DOHH2 (cell line): ENCODE measurements around the gene PIP5K1A.

Experiments
- H3F3A ChIP-seq: fragments of 200-600 bp; sonication (generic), shearing (Covaris generic); 2 replicates; pipeline ENCODE4 v1.6.0; 2016; ENCODE audit warnings: antibody characterized with exemption, mild to moderate bottlenecking; ENCODE audit not compliant: control insufficient read depth, insufficient read depth
- H3K27ac ChIP-seq: fragments of 200-600 bp; sonication (generic); 2 replicates; pipeline ENCODE4 v1.5.1; 2014; ENCODE audit warnings: low read depth, mild to moderate bottlenecking, low read length, moderate library complexity
- H3K27me3 ChIP-seq: fragments of 200-600 bp; sonication (generic); 2 replicates; pipeline ENCODE4 v1.6.1; 2014; ENCODE audit warnings: mild to moderate bottlenecking, low read length, mixed read lengths; ENCODE audit not compliant: control insufficient read depth
- H3K36me3 ChIP-seq: fragments of 200-600 bp; sonication (generic); 2 replicates; pipeline ENCODE4 v1.6.1; 2014; ENCODE audit warnings: mild to moderate bottlenecking, low read length, moderate library complexity, mixed read lengths; ENCODE audit not compliant: control insufficient read depth
- H3K4me1 ChIP-seq: fragments of 200-600 bp; sonication (generic); 2 replicates; pipeline ENCODE4 v1.6.1; 2014; ENCODE audit warnings: mild to moderate bottlenecking, low read length, mixed read lengths; ENCODE audit not compliant: control insufficient read depth
- H3K4me2 ChIP-seq: fragments of 200-600 bp; sonication (generic); 2 replicates; pipeline ENCODE4 v1.6.0; 2014; ENCODE audit warnings: mild to moderate bottlenecking, low read length, moderate library complexity
- H3K4me3 ChIP-seq: fragments of 200-600 bp; sonication (generic); 2 replicates; pipeline ENCODE4 v1.5.1; 2014; ENCODE audit warnings: mild to moderate bottlenecking, low read length, mixed read lengths
- H3K79me2 ChIP-seq: fragments of 200-600 bp; sonication (generic); 2 replicates; pipeline ENCODE4 v1.6.1; 2014; ENCODE audit warnings: mild to moderate bottlenecking, low read length, mixed read lengths; ENCODE audit not compliant: control insufficient read depth
- H3K9me2 ChIP-seq: fragments of 200-600 bp; sonication (generic); replicated peaks from 2 replicates; pipeline ENCODE4 v1.6.1; 2014; ENCODE audit warnings: mild to moderate bottlenecking, low read length, mixed read lengths; ENCODE audit not compliant: control insufficient read depth
- H3K9me3 ChIP-seq: fragments of 200-600 bp; sonication (generic); 2 replicates; pipeline ENCODE4 v1.6.1; 2014; ENCODE audit warnings: antibody characterized with exemption, low read length, mixed read lengths; ENCODE audit not compliant: control insufficient read depth, insufficient read depth
- H4K20me1 ChIP-seq: fragments of 200-600 bp; sonication (generic); 2 replicates; pipeline ENCODE4 v1.6.0; 2014; ENCODE audit warnings: low read depth, mild to moderate bottlenecking, antibody characterized with exemption, low read length, moderate library complexity; ENCODE audit not compliant: control insufficient read depth, insufficient read depth
- CTCF ChIP-seq: fragments of 200-600 bp; sonication (generic); IDR thresholded peaks from one replicate; pipeline ENCODE4 v1.5.1; 2014; ENCODE audit warnings: antibody characterized with exemption, mild to moderate bottlenecking, low read depth, low read length; ENCODE audit not compliant: poor library complexity, severe bottlenecking
- EZH2phosphoT487 ChIP-seq: fragments of 200-600 bp; sonication (generic); IDR thresholded peaks from 2 replicates; pipeline ENCODE4 v1.6.1; 2017; ENCODE audit warnings: borderline replicate concordance, mild to moderate bottlenecking, antibody characterized with exemption, low read length, moderate library complexity, mixed read lengths

PIP5K1A gene

GRCh38 chr1:151167116-151167515 is 31.2 kb upstream of the PIP5K1A start:
- Histone ChIP-seq H3F3A (0 out of 2 replicates have a peak, but pooled peaks cover 6% of the 10 kb centered on the region), H4K20me1 (no peaks in the 10 kb centered on the region), H3K27ac (no peak overlapping the region), H3K79me2 (peaks cover 31% of the 10 kb centered on the region), H3K36me3 (peaks cover 50% of the 10 kb centered on the region), H3K9me2 (no peaks in the 10 kb centered on the region), H3K4me1 (peaks cover 23% of the 10 kb centered on the region), H3K27me3 (no peaks in the 10 kb centered on the region), H3K4me3 (peak overlapping the region; percentile 91), H3K4me2 (peak overlapping the region; percentile 84), H3K9me3 (no peaks in the 10 kb centered on the region)
- TF ChIP-seq CTCF: no peak
- no peak for TF ChIP-seq EZH2phosphoT487

DNA sequence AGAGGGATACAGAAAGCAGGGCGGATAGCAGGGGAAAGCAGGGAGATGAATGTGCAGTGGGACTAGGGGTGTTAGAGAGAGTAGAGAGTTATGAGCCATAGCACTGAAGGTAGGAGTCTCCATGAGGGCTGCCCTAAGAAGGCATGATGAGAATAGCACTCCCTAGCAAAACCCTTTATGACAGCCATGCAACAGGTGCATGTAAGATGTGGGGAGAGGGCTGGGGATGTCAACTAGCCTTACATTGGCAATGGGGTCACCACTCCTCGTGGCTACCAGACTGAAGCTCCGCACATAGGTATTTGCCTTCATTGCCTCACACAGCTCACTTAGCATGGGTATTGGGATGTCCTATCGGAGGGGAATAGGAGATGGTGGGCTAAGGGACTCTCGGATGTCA is 27.2 kb upstream of the PIP5K1A start:
- H3K79me2 ChIP-seq: peaks cover 13% of the 10 kb centered on the region
- H3K27me3 ChIP-seq: no peaks in the 10 kb centered on the region
- no peaks in the 10 kb centered on the region for H3K9me3 ChIP-seq
- no peak overlapping the region for H3K4me2 ChIP-seq
- peaks cover 3% of the 10 kb centered on the region; the same call in 1 of the 2 replicates for H3F3A ChIP-seq
- H4K20me1 ChIP-seq: no peaks in the 10 kb centered on the region
- H3K27ac ChIP-seq: no peak overlapping the region
- no peaks in the 10 kb centered on the region for H3K9me2 ChIP-seq
- H3K4me1 ChIP-seq: peaks cover 8% of the 10 kb centered on the region
- peaks cover 65% of the 10 kb centered on the region for H3K36me3 ChIP-seq
- TF ChIP-seq EZH2phosphoT487 (no peak), CTCF (no peak)
- H3K4me3 ChIP-seq: no peak overlapping the region

GRCh38 chr1:151175041-151175741 is 23.2 kb upstream of the PIP5K1A start:
- Histone ChIP-seq H3K36me3 (peaks cover 60% of the 10 kb centered on the region), H3K9me3 (no peaks in the 10 kb centered on the region)
- TF ChIP-seq CTCF: no peak
- no peak for TF ChIP-seq EZH2phosphoT487

More at GRCh38 chr1:151175041-151175741, 23.2 kb upstream of the PIP5K1A start:
- no peaks in the 10 kb centered on the region for H4K20me1 ChIP-seq
- H3K4me3 ChIP-seq: no peak overlapping the region
- no peaks in the 10 kb centered on the region for H3K4me1 ChIP-seq
- no peaks in the 10 kb centered on the region for H3K79me2 ChIP-seq
- H3F3A ChIP-seq: peaks cover 3% of the 10 kb centered on the region; the same call in 1 of the 2 replicates
- no peak overlapping the region for H3K4me2 ChIP-seq
- H3K9me2 ChIP-seq: no peaks in the 10 kb centered on the region
- no peaks in the 10 kb centered on the region for H3K27me3 ChIP-seq
- H3K27ac ChIP-seq: no peak overlapping the region
